H9 (cell line): ENCODE measurements around the gene DCAF6. TPM values are rescaled to one million over a fixed set of nuclear protein-coding genes. Genes with fewer than 3 reads are reported as not detected.

Source experiments
- DNase-seq: peaks from one replicate; pipeline ENCODE4 v3.0.0-alpha.2; 2017
- H2AFZ ChIP-seq: one replicate; pipeline ENCODE4 v1.6.1; 2013; ENCODE audit warnings: mild to moderate bottlenecking, low read length, control low read depth, moderate library complexity
- H2AK5ac ChIP-seq: 2 replicates; pipeline ENCODE4 v1.6.1; 2013; ENCODE audit warnings: low read length, control low read depth, mixed read lengths; ENCODE audit not compliant: insufficient read length
- H2BK120ac ChIP-seq: one replicate; pipeline ENCODE4 v1.6.1; 2013; ENCODE audit warnings: low read depth, mild to moderate bottlenecking, low read length, control low read depth, inconsistent platforms; ENCODE audit not compliant: poor library complexity, severe bottlenecking
- H2BK12ac ChIP-seq: 2 replicates; pipeline ENCODE4 v1.6.1; 2013; ENCODE audit warnings: low read length, control low read depth, mixed read lengths, low read depth; ENCODE audit not compliant: insufficient read length
- H2BK15ac ChIP-seq: 2 replicates; pipeline ENCODE4 v1.6.1; 2013; ENCODE audit warnings: low read depth, low read length, control low read depth
- H2BK20ac ChIP-seq: one replicate; pipeline ENCODE4 v1.6.1; 2013; ENCODE audit warnings: low read depth, mild to moderate bottlenecking, low read length, control low read depth, inconsistent platforms; ENCODE audit not compliant: poor library complexity, severe bottlenecking
- H2BK5ac ChIP-seq: 2 replicates; pipeline ENCODE4 v1.6.1; 2013; ENCODE audit warnings: low read length, control low read depth, mixed read lengths; ENCODE audit not compliant: insufficient read length
- H3K14ac ChIP-seq: 2 replicates; pipeline ENCODE4 v1.6.1; 2013; ENCODE audit warnings: low read length, control low read depth; ENCODE audit not compliant: insufficient read depth
- H3K18ac ChIP-seq: 2 replicates; pipeline ENCODE4 v1.6.1; 2013; ENCODE audit warnings: low read depth, mild to moderate bottlenecking, mixed read lengths, low read length, control low read depth; ENCODE audit not compliant: insufficient read length
- H3K23ac ChIP-seq: 2 replicates; pipeline ENCODE4 v1.6.1; 2013; ENCODE audit warnings: low read length, control low read depth, mixed read lengths, low read depth; ENCODE audit not compliant: insufficient read length
- H3K23me2 ChIP-seq: 2 replicates; pipeline ENCODE4 v1.6.1; 2013; ENCODE audit warnings: low read depth, mild to moderate bottlenecking, mixed read lengths, low read length, control low read depth; ENCODE audit not compliant: insufficient read length, poor library complexity, severe bottlenecking
- H3K27ac ChIP-seq: 2 replicates; pipeline ENCODE4 v1.5.1; 2013; ENCODE audit warnings: low read length, control low read depth, mixed read lengths, low read depth; ENCODE audit not compliant: insufficient read length
- H3K27me3 ChIP-seq: 2 replicates; pipeline ENCODE4 v1.6.1; 2013; ENCODE audit warnings: low read length, control low read depth, inconsistent platforms; ENCODE audit not compliant: insufficient read depth
- H3K4ac ChIP-seq: 2 replicates; pipeline ENCODE4 v1.6.1; 2013; ENCODE audit warnings: low read depth, mild to moderate bottlenecking, control low read depth, inconsistent platforms, low read length, moderate library complexity
- H3K4me1 ChIP-seq: 2 replicates; pipeline ENCODE4 v1.6.1; 2013; ENCODE audit warnings: low read length, control low read depth, inconsistent platforms; ENCODE audit not compliant: insufficient read depth
- H3K4me2 ChIP-seq: 2 replicates; pipeline ENCODE4 v1.6.1; 2013; ENCODE audit warnings: low read length, control low read depth, mixed read lengths; ENCODE audit not compliant: insufficient read length, insufficient read depth
- H3K56ac ChIP-seq: 2 replicates; pipeline ENCODE4 v1.6.1; 2013; ENCODE audit warnings: low read depth, mild to moderate bottlenecking, mixed read lengths, low read length, control low read depth; ENCODE audit not compliant: insufficient read length
- H3K79me1 ChIP-seq: 2 replicates; pipeline ENCODE4 v1.6.1; 2013; ENCODE audit warnings: low read depth, mild to moderate bottlenecking, moderate library complexity, low read length, control low read depth, inconsistent platforms; ENCODE audit not compliant: insufficient read depth, poor library complexity, severe bottlenecking
- H3K79me2 ChIP-seq: 2 replicates; pipeline ENCODE4 v1.6.1; 2013; ENCODE audit warnings: low read length, control low read depth, inconsistent platforms; ENCODE audit not compliant: insufficient read depth
- H3K9ac ChIP-seq: 2 replicates; pipeline ENCODE4 v1.6.1; 2013; ENCODE audit warnings: low read length, control low read depth, mixed read lengths; ENCODE audit not compliant: insufficient read length; ENCODE audit errors: extremely low read depth
- H3K9me3 ChIP-seq: one replicate; pipeline ENCODE4 v1.6.1; 2013; ENCODE audit warnings: low read depth, low read length, inconsistent platforms; ENCODE audit not compliant: control insufficient read depth
- H3T11ph ChIP-seq: one replicate; pipeline ENCODE4 v1.6.1; 2013; ENCODE audit warnings: mild to moderate bottlenecking, low read length, control low read depth, inconsistent platforms
- H4K20me1 ChIP-seq: one replicate; pipeline ENCODE4 v1.6.1; 2013; ENCODE audit not compliant: control insufficient read depth, insufficient read length, insufficient read depth
- H4K5ac ChIP-seq: 2 replicates; pipeline ENCODE4 v1.6.1; 2013; ENCODE audit warnings: low read depth, mild to moderate bottlenecking, mixed read lengths, low read length, control low read depth; ENCODE audit not compliant: insufficient read length
- H4K8ac ChIP-seq: replicated peaks from 2 replicates; pipeline ENCODE4 v1.6.1; 2013; ENCODE audit warnings: low read length, control low read depth, mixed read lengths, low read depth; ENCODE audit not compliant: insufficient read length
- H4K91ac ChIP-seq: 2 replicates; pipeline ENCODE4 v1.6.1; 2013; ENCODE audit warnings: low read depth, mild to moderate bottlenecking, moderate library complexity, mixed read lengths, low read length, control low read depth; ENCODE audit not compliant: insufficient read length
- H3K27ac Mint-ChIP-seq, 3 experiments: 2 replicates in 2 of 3; 3 replicates in 1 of 3; pipeline ENCODE4 v1.8.0; 2020 to 2021; ENCODE audit warnings: mixed read lengths in 3 of 3, mild to moderate bottlenecking in 1 of 3, moderate library complexity in 1 of 3
- H3K27me3 Mint-ChIP-seq: 2 replicates; pipeline ENCODE4 v1.8.0; 2021; ENCODE audit warnings: low read depth, mild to moderate bottlenecking, moderate library complexity, mixed read lengths
- H3K36me3 Mint-ChIP-seq, 3 experiments: 2 replicates in 2 of 3; 3 replicates in 1 of 3; pipeline ENCODE4 v1.8.0; 2020 to 2021; ENCODE audit warnings: low read depth in 3 of 3, mixed read lengths in 3 of 3; ENCODE audit not compliant: insufficient read depth in 1 of 3
- H3K4me1 Mint-ChIP-seq, 2 experiments: 2 replicates each; pipeline ENCODE4 v1.8.0; 2020; ENCODE audit warnings: mixed read lengths in 2 of 2
- H3K4me3 Mint-ChIP-seq, 2 experiments: 2 replicates in 1 of 2; 3 replicates in 1 of 2; pipeline ENCODE4 v1.8.0; 2020 to 2021; ENCODE audit warnings: mild to moderate bottlenecking in 2 of 2, mixed read lengths in 2 of 2, moderate library complexity in 1 of 2
- H3K9me3 Mint-ChIP-seq, 2 experiments: 2 replicates in 1 of 2; 3 replicates in 1 of 2; pipeline ENCODE4 v1.8.0; 2020; ENCODE audit warnings: mild to moderate bottlenecking in 2 of 2, mixed read lengths in 2 of 2, moderate library complexity in 1 of 2
- CTCF ChIP-seq: fragments of 200-600 bp; sonication (generic); conservative IDR thresholded peaks from 3 replicates; pipeline ENCODE4 v1.8.0; 2021; ENCODE audit warnings: antibody characterized with exemption, mild to moderate bottlenecking
- WGBS: extraction: QIAGEN DNeasy Blood & Tissue Kit; methylation state at CpG from one replicate; pipeline ENCODE4 v1.1.7; 2013; ENCODE audit warnings: missing lambda C conversion rate, low lambda C conversion rate, mixed read lengths; ENCODE audit not compliant: insufficient read length; ENCODE audit errors: extremely low coverage; 5-methylcytosine and 5-hydroxymethylcytosine counted together
- total RNA-seq: library from RNA; stranded (reverse); gene quantifications from 2 replicates; pipeline ENCODE4 v1.2.1, GENCODE V29; 2021

DCAF6 gene
- total RNA-seq, 1 experiment from 2014 or later = 16.0 TPM

- Histone ChIP-seq H3T11ph (no peak within 1 kb of the TSS), H2BK15ac (no peak within 1 kb of the TSS), H4K20me1 (no peaks in the 10 kb centered on the region), H4K8ac (no peak within 1 kb of the TSS), H3K27ac (no peak within 1 kb of the TSS), H3K9me3 (peaks cover 16% of the 10 kb centered on the region), H2BK120ac (no peak within 1 kb of the TSS), H2AFZ (no peak within 1 kb of the TSS), H3K4me2 (no peak within 1 kb of the TSS), H3K23me2 (no peaks in the 10 kb centered on the region), H3K4me1 (peaks cover 2% of the 10 kb centered on the region; the same call in 1 of the 2 replicates), H3K23ac (no peak within 1 kb of the TSS), H4K91ac (no peak within 1 kb of the TSS), H2AK5ac (no peak within 1 kb of the TSS), H4K5ac (no peak within 1 kb of the TSS), H3K27me3 (no peaks in the 10 kb centered on the region), H2BK20ac (no peak within 1 kb of the TSS), H3K79me1 (no peaks in the 10 kb centered on the region), H3K56ac (no peak within 1 kb of the TSS), H3K14ac (no peak within 1 kb of the TSS), H3K9ac (no peak within 1 kb of the TSS), H3K18ac (no peak within 1 kb of the TSS), H3K79me2 (no peaks in the 10 kb centered on the region), H2BK5ac (no peak within 1 kb of the TSS), H3K4ac (no peak within 1 kb of the TSS), H2BK12ac (no peak within 1 kb of the TSS)
- Mint-ChIP-seq H3K4me3 (no peak within 1 kb of the TSS), H3K27ac (peak within 1 kb of the TSS in 1 of 3 experiments; percentile 67; a peak in 1 of 7 replicates), H3K27me3 (no peaks in the 10 kb centered on the region), H3K36me3 (peaks cover 6 to 19% (median 13%) of the 10 kb centered on the region in 3 experiments), H3K4me1 (peaks cover 18 to 22% of the 10 kb centered on the region in 2 experiments), H3K9me3 (peaks cover 13 to 18% of the 10 kb centered on the region in 2 experiments)
- no peak for TF ChIP-seq CTCF
- WGBS = no CpG with 5 or more reads among the region's 9 CpGs
- DNase-seq = no peak
Measured at GRCh38 chr1:167913895-167914496, 22.5 kb upstream of the DCAF6 start, which contains the start of gene ADCY10. TSS of gene ADCY10 (minus strand) at chr1:167914134. CDS start at chr1:167905140, 8,994 bp downstream.
